ENCODE measurements around the gene CBLIF. TPM values are rescaled to one million over a fixed set of nuclear protein-coding genes. Genes with fewer than 3 reads are reported as not detected.

CBLIF gene
- total RNA-seq, 1 experiment from 2014 or later: not detected

- Histone ChIP-seq H3K27me3 (ENCODE audit: control insufficient read depth, insufficient read depth, low read length) (no peaks in the 10 kb centered on the region), H3K9me3 (ENCODE audit: control insufficient read depth, insufficient read depth, low read depth, low read length) (no peaks in the 10 kb centered on the region), H3K4me3 (ENCODE audit: low read depth in 2 of 2, low read length in 2 of 2) (no peak overlapping the region), H3K36me3 (ENCODE audit: control insufficient read depth, insufficient read depth, low read length) (no peaks in the 10 kb centered on the region), H3K4me1 (ENCODE audit: control insufficient read depth, insufficient read depth, low read length) (no peaks in the 10 kb centered on the region), H3K27ac (ENCODE audit: low read length) (no peak overlapping the region)
- ChIA-PET CTCF (interaction anchor here (1.0 kb wide), 1 partner anchor 35 kb away, joined by 3 read pairs; no protein-coding TSS in a partner anchor), POLR2A (no interaction called here)
- no TSS peak for BruUV-seq (replicated peaks)
- TF ChIP-seq TCF7L2 (IDR thresholded peaks at IDR 0.05; ENCODE audit: low read depth, low read length) (no peak), POLR2AphosphoS5 (IDR thresholded peaks at IDR 0.05; ENCODE audit: low read depth, low read length) (no peak), SIN3A (IDR thresholded peaks at IDR 0.05; ENCODE audit: borderline replicate concordance, insufficient read depth, low read depth, low read length) (no peak), REST (IDR thresholded peaks at IDR 0.05; ENCODE audit: insufficient read depth in 1 of 2, low read depth in 2 of 2, low read length in 1 of 2) (no peak), CTCF (IDR thresholded peaks at IDR 0.05) (no peak)
- intact Hi-C loops (cut with micrococcal nuclease; ENCODE audit: unreplicated experiment): no loop called here
- ATAC-seq: no peak
- in situ Hi-C loops (cut with HindIII; ENCODE audit: low pct_unique_long_range_greater_than_20kb, low sequenced_read_pairs): no loop called here
- DNase-seq (ENCODE audit: low read depth, low spot score): no peak
Measured at GRCh38 chr11:59883597-59883996, 38.3 kb upstream of the CBLIF start.

- no peak for TF ChIP-seq CTCF (IDR thresholded peaks at IDR 0.05)
- TF ChIP-seq REST (IDR thresholded peaks at IDR 0.05; ENCODE audit: insufficient read depth in 1 of 2, low read depth in 2 of 2, low read length in 1 of 2): no peak
- TF ChIP-seq SIN3A (IDR thresholded peaks at IDR 0.05; ENCODE audit: borderline replicate concordance, insufficient read depth, low read depth, low read length): no peak
- no peak for TF ChIP-seq TCF7L2 (IDR thresholded peaks at IDR 0.05; ENCODE audit: low read depth, low read length)
- TF ChIP-seq POLR2AphosphoS5 (IDR thresholded peaks at IDR 0.05; ENCODE audit: low read depth, low read length): no peak
- Histone ChIP-seq H3K36me3 (ENCODE audit: control insufficient read depth, insufficient read depth, low read length) (no peaks in the 10 kb centered on the region), H3K4me3 (ENCODE audit: low read depth in 2 of 2, low read length in 2 of 2) (no peak overlapping the region), H3K27me3 (ENCODE audit: control insufficient read depth, insufficient read depth, low read length) (no peaks in the 10 kb centered on the region), H3K9me3 (ENCODE audit: control insufficient read depth, insufficient read depth, low read depth, low read length) (no peaks in the 10 kb centered on the region), H3K27ac (ENCODE audit: low read length) (no peak overlapping the region), H3K4me1 (ENCODE audit: control insufficient read depth, insufficient read depth, low read length) (no peaks in the 10 kb centered on the region)
- ChIA-PET POLR2A (no interaction called here), CTCF (no interaction called here)
- in situ Hi-C loops (cut with HindIII; ENCODE audit: low pct_unique_long_range_greater_than_20kb, low sequenced_read_pairs) (no loop called here), intact Hi-C loops (cut with micrococcal nuclease; ENCODE audit: unreplicated experiment) (no loop called here)
- BruUV-seq (replicated peaks): no TSS peak
- ATAC-seq (no peak), DNase-seq (ENCODE audit: low read depth, low spot score) (no peak)
Measured at GRCh38 chr11:59879567-59879966, 34.3 kb upstream of the CBLIF start.
